Ascending aorta (tissue), 2 donors: ENCODE results near the gene SLC25A5. TPM values are rescaled to one million over a fixed set of nuclear protein-coding genes. Genes with fewer than 3 reads are reported as not detected.

Experiments used
- DNase-seq, 2 donors: peaks; one replicate each; pipeline ENCODE4 v3.0.0-alpha.2; 2019; ENCODE audit warnings: low spot score in 2 of 2
- H3K27ac ChIP-seq, 2 donors: fragments of 200-600 bp; sonication (generic); one replicate each; pipeline ENCODE4 v1.5.1; 2016 to 2017; ENCODE audit warnings: mild to moderate bottlenecking in 1 of 2
- H3K27me3 ChIP-seq: fragments of 200-600 bp; sonication (generic); one replicate; pipeline ENCODE4 v1.5.1; 2017
- H3K36me3 ChIP-seq, 2 donors: fragments of 200-600 bp; sonication (generic); one replicate each; pipeline ENCODE4 v1.5.1; 2016
- H3K4me1 ChIP-seq, 2 donors: fragments of 200-600 bp; sonication (generic); one replicate each; pipeline ENCODE4 v1.5.1; 2016 to 2017; ENCODE audit warnings: mild to moderate bottlenecking in 1 of 2
- H3K4me3 ChIP-seq, 2 donors: fragments of 200-600 bp; sonication (generic); one replicate each; pipeline ENCODE4 v1.5.1; 2016 to 2017; ENCODE audit warnings: mild to moderate bottlenecking in 1 of 2
- H3K9me3 ChIP-seq, 2 donors: fragments of 200-600 bp; sonication (generic); one replicate each; pipeline ENCODE4 v1.5.1; 2016
- intact Hi-C: fragments of 100-400 bp; cut with DNase I; formaldehyde crosslinking; loops from one replicate; pipeline ENCODE4 v1.15.1; 2023
- total RNA-seq: library from RNA; depleted of rRNA; stranded (reverse); fragments of >200 nt; gene quantifications from one replicate; pipeline ENCODE4 v1.1.0, GENCODE V29; 2016
- TF ChIP-seq, protein P1 (sequence below), 3 experiments: fragments of 200-600 bp in 2 of 3; fragments of 450-650 bp in 1 of 3; sonication (generic) in 2 of 3; IDR thresholded peaks; one replicate each; pipeline ENCODE4 v1.5.1; 2016 to 2019; ENCODE audit warnings: antibody characterized with exemption in 3 of 3, mild to moderate bottlenecking in 1 of 3, moderate library complexity in 1 of 3

The SLC25A5 gene
- total RNA-seq, 1 donor from 2014 or later = 202 TPM

DNA sequence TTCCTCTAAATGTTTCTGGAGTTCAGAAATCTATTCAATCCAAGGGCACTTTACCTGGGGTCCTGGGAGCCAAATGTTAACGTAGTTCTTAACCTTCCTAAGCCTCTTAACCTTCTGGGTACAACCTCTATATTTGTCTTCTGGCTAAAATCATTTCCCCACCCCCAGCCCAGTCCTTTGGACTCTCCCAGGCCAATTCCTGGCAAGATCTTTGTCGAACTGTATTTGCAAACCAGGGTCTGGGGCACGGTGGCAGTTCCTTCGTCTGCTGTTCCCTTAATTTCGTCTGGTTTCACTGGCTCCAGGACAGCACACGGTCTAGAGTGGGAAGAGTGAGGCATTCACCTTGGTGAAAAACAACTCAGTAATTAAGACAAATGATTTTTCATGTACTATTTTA lies 811 bp upstream of the SLC25A5 start:
- Histone ChIP-seq H3K4me3 (peak overlapping the region in 1 of 2 donors; percentile 83), H3K9me3 (no peaks in the 10 kb centered on the region), H3K4me1 (peaks cover 0 to 3% of the 10 kb centered on the region in 2 donors), H3K27ac (peak overlapping the region in 1 of 2 donors; percentile 95), H3K27me3 (no peaks in the 10 kb centered on the region), H3K36me3 (peaks cover 3 to 12% of the 10 kb centered on the region in 2 donors)
- TF ChIP-seq, protein P1, sequence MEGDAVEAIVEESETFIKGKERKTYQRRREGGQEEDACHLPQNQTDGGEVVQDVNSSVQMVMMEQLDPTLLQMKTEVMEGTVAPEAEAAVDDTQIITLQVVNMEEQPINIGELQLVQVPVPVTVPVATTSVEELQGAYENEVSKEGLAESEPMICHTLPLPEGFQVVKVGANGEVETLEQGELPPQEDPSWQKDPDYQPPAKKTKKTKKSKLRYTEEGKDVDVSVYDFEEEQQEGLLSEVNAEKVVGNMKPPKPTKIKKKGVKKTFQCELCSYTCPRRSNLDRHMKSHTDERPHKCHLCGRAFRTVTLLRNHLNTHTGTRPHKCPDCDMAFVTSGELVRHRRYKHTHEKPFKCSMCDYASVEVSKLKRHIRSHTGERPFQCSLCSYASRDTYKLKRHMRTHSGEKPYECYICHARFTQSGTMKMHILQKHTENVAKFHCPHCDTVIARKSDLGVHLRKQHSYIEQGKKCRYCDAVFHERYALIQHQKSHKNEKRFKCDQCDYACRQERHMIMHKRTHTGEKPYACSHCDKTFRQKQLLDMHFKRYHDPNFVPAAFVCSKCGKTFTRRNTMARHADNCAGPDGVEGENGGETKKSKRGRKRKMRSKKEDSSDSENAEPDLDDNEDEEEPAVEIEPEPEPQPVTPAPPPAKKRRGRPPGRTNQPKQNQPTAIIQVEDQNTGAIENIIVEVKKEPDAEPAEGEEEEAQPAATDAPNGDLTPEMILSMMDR (IDR thresholded peaks at IDR 0.05) = no peak
- no peak for DNase-seq
- intact Hi-C loops = loop anchor here (5.0 kb wide), 2 partner anchors 100 to 405 kb away; partner anchors contain the start of genes NDUFA1, RNF113A and STEEP1

DNA sequence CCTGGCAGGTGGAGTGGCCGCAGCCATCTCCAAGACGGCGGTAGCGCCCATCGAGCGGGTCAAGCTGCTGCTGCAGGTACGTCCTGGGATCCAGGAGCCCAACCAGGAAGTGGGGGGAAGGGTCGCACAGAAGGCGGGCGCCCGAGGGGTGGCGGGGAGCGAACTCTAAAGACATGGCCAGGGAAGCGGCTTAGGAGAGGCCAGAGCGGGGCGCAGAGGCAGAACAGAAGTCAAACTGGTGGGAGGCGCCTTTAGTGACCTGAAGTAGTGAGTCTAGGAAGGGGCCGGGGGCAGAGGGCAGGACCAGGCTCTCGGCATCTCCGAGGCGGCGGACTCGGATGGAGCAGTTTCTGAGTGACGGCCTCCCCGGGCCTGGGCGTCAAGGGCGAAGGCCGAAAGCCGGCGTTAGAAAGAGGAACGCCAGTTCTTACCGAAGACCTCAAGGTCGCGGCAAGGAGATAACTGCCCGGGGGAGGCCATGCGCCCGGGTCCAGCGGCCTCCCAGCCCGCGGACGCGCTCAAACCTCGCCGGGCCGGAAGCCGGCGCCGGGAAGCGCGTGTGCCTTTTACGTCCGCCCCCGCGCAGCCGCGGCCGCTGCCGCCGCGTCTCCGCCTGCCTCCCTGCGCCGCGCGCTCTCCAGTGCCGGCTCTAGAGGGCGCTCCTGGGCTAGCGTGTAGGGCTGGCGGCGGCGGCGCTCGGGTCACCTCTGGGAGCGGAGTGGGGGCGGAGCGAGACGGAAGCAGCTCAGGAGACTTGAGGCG lies 488 bp downstream of the SLC25A5 start:
- TF ChIP-seq, protein P1 (IDR thresholded peaks at IDR 0.05) = peak; percentile 46 to 75 (median 68)
- no peaks in the 10 kb centered on the region for H3K27me3 ChIP-seq
- peak; percentile 25 to 93 for DNase-seq
- H3K36me3 ChIP-seq = peaks cover 3 to 12% of the 10 kb centered on the region in 2 donors
- peaks cover 0 to 3% of the 10 kb centered on the region in 2 donors for H3K4me1 ChIP-seq
- peak overlapping the region; percentile 94 to 95 for H3K27ac ChIP-seq
- peak overlapping the region; percentile 83 to 85 for H3K4me3 ChIP-seq
- intact Hi-C loops = loop anchor here (1.0 to 5.0 kb wide), 8 partner anchors 14 to 404 kb away; partner anchors contain the start of genes NDUFA1, RNF113A, RPL39 and STEEP1
- no peaks in the 10 kb centered on the region for H3K9me3 ChIP-seq

DNA sequence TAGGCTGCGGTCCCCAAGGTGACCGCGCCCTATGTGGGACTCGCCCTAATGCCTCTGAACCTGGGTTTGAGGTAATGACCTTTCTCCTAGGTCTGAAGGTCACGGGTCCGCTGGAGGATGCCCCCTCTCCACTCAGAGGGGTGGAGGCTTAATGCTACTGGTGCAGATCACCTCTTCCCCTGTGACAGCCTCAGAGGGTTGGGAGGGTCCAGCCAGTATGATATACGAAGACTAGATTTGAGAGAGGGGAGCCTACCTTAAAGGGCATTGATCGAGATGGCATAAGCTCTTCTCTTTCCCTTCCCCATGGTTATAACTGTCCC lies 1.0 kb downstream of the SLC25A5 start:
- TF ChIP-seq, protein P1 (IDR thresholded peaks at IDR 0.05) = no peak
- Histone ChIP-seq H3K9me3 (no peaks in the 10 kb centered on the region), H3K4me3 (peak overlapping the region; percentile 83 to 85), H3K27me3 (no peaks in the 10 kb centered on the region), H3K27ac (peak overlapping the region; percentile 70 to 95), H3K4me1 (peaks cover 0 to 3% of the 10 kb centered on the region in 2 donors), H3K36me3 (peaks cover 3 to 12% of the 10 kb centered on the region in 2 donors)
- intact Hi-C loops = loop anchor here (1.0 to 5.0 kb wide), 7 partner anchors 14 to 403 kb away; partner anchors contain the start of genes NDUFA1, RNF113A, STEEP1 and UPF3B
- DNase-seq = no peak

DNA sequence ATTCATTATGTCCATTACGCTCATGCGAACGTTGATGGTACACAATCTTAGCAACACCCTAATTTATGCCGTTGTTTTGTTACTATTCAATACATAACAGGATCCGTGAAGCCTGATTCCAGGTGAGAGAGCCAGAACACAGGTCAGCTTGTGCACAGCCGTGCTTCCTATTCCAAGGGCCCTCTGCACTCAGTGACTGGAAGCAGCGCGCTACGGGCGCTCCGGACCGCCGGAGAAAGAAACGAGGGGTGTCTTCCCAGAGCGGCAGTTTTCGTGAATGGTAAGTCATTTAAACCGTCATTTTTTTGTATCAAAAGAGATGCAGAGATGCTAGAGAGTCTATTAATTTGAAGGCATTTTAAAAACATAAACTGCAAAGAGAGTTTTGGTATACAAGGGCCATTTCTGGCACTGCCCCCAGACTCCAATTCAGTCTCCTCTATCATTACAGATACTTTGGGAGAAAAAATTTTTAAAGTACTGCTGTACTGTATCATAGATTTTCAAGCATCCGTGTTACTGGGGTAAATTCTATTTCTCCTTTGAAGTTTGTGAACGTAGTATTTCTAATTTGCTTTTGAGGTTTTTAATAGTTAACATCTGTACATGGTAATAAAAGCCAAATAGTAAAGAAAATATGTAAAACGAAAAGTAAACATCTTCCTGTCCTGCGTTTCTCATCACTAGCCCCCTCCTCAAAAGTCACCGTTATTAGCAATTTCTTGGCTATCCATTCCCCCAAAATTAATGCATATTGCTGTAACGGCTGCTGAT lies 6.6 kb downstream of the SLC25A5 start:
- intact Hi-C loops = no loop called here
- peaks cover 3 to 11% of the 10 kb centered on the region in 2 donors for H3K36me3 ChIP-seq
- no peaks in the 10 kb centered on the region for H3K9me3 ChIP-seq
- H3K27me3 ChIP-seq = no peaks in the 10 kb centered on the region
- no peak overlapping the region for H3K4me3 ChIP-seq
- TF ChIP-seq, protein P1 (IDR thresholded peaks at IDR 0.05) = no peak
- H3K27ac ChIP-seq = no peak overlapping the region
- DNase-seq = peak in 1 of 2 donors; percentile 12
- H3K4me1 ChIP-seq = no peaks in the 10 kb centered on the region

DNA sequence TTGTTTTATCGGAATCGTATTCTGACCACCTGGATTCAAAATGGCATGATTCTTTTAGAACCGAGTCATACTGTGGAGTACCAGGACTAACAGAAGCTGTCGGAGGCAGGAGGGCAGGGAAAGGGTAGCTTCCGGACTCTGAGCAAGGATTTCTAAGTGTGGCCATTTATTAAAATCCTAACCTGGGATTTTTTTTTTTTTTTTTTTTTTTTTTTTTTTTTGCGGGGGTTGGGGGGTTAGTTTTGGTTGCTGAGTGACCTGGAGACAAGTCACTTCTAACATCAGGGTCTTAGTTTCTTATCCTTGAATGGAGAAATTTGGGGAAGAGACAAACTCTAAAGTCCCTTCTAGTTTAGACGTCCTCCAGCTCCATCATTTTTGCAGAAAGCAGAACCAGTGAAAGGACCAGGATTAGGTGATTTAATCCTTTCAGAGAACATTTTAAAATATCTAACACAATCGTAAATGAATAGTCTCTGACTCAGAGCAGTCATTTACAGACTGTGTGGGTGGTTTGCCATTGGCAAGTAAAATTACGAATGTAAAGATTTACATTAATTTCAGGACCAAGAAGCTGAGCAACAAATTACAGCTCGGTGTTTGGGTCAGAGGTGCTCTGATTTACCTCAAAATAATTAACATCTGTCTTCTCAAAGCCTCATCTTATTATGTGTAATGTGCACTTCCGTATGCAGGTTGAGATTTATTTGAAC lies 7.3 kb downstream of the SLC25A5 start:
- TF ChIP-seq, protein P1 (IDR thresholded peaks at IDR 0.05) = no peak
- Histone ChIP-seq H3K9me3 (no peaks in the 10 kb centered on the region), H3K27ac (no peak overlapping the region), H3K36me3 (peaks cover 3% of the 10 kb centered on the region in 2 donors), H3K4me1 (no peaks in the 10 kb centered on the region), H3K4me3 (no peak overlapping the region), H3K27me3 (no peaks in the 10 kb centered on the region)
- DNase-seq = peak in 1 of 2 donors; percentile 9
- intact Hi-C loops = no loop called here
